HEK293 (cell line): Measurements from ENCODE around the gene NAGPA.

Experiments
- CTCF ChIA-PET: fragments of 350-600 bp; formaldehyde crosslinking; extraction: SDS; loops from one replicate; lab custom pipeline; 2021; ENCODE audit warnings: antibody characterized with exemption; lab: Yijun Ruan, JAX
- POLR2A ChIA-PET: fragments of 300-600 bp; formaldehyde crosslinking; extraction: SDS; loops from one replicate; lab custom pipeline; 2020; ENCODE audit warnings: antibody characterized with exemption, inconsistent platforms; lab: Yijun Ruan, JAX
- H3K27ac ChIP-seq: fragments of 200-500 bp; sonication (Bioruptor generic); 2 replicates; pipeline ENCODE4 v1.5.1; 2014; ENCODE audit warnings: low read depth, low read length, control low read depth, inconsistent platforms; ENCODE audit errors: extremely low read depth
- H3K36me3 ChIP-seq, 2 experiments: fragments of 200-500 bp in 1 of 2; sonication (Bioruptor generic) in 1 of 2; 1 replicate in 1 of 2; 2 replicates in 1 of 2; pipeline ENCODE4 v1.5.1; 2014 to 2017; ENCODE audit warnings: inconsistent platforms in 2 of 2, low read length in 2 of 2; ENCODE audit not compliant: control insufficient read depth in 2 of 2, insufficient read depth in 1 of 2
- H3K4me1 ChIP-seq: fragments of 200-500 bp; sonication (Bioruptor generic); 2 replicates; pipeline ENCODE4 v1.5.1; 2014; ENCODE audit warnings: mild to moderate bottlenecking, low read length, inconsistent platforms; ENCODE audit not compliant: control insufficient read depth, insufficient read depth
- H3K4me3 ChIP-seq: 2 replicates; pipeline ENCODE4 v1.5.1; 2011; ENCODE audit warnings: low read depth, mild to moderate bottlenecking, control low read depth, low read length, moderate library complexity
- H3K9me3 ChIP-seq: fragments of 200-500 bp; sonication (Bioruptor generic); 2 replicates; pipeline ENCODE4 v1.5.1; 2014; ENCODE audit warnings: low read depth, low read length, inconsistent platforms; ENCODE audit not compliant: control insufficient read depth, insufficient read depth
- MEIS1 ChIP-seq: sonication (generic); formaldehyde crosslinking; IDR thresholded peaks from 2 replicates; pipeline ENCODE4 v1.8.1; 2022; ENCODE audit warnings: missing genetic modification reagents, mild to moderate bottlenecking, borderline replicate concordance
- SCRT2 ChIP-seq: fragments of 450-650 bp; formaldehyde crosslinking; IDR thresholded peaks from 2 replicates; pipeline ENCODE4 v1.5.1; 2016; ENCODE audit warnings: missing biosample characterization, missing genetic modification characterization
- ZBTB10 ChIP-seq: fragments of 450-650 bp; formaldehyde crosslinking; IDR thresholded peaks from 2 replicates; pipeline ENCODE4 v1.5.1; 2016; ENCODE audit warnings: missing biosample characterization, missing genetic modification characterization
- ZBTB17 ChIP-seq: fragments of 450-650 bp; formaldehyde crosslinking; IDR thresholded peaks from 2 replicates; pipeline ENCODE4 v1.5.1; 2016; ENCODE audit warnings: missing biosample characterization, missing genetic modification characterization
- ZFP69B ChIP-seq: fragments of 450-650 bp; formaldehyde crosslinking; IDR thresholded peaks from 2 replicates; pipeline ENCODE4 v1.5.1; 2016; ENCODE audit warnings: missing biosample characterization, missing genetic modification characterization
- ZNF114 ChIP-seq: fragments of 450-650 bp; formaldehyde crosslinking; IDR thresholded peaks from 2 replicates; pipeline ENCODE4 v1.5.0; 2017; ENCODE audit warnings: missing biosample characterization, missing genetic modification characterization
- ZNF211 ChIP-seq: fragments of 450-650 bp; formaldehyde crosslinking; IDR thresholded peaks from 2 replicates; pipeline ENCODE4 v1.5.1; 2016; ENCODE audit warnings: low read depth, missing biosample characterization, missing genetic modification characterization
- ZNF514 ChIP-seq: fragments of 450-650 bp; formaldehyde crosslinking; IDR thresholded peaks from 2 replicates; pipeline ENCODE4 v1.5.1; 2016; ENCODE audit warnings: missing biosample characterization, missing genetic modification characterization
- ZNF596 ChIP-seq: fragments of 450-650 bp; IDR thresholded peaks from 2 replicates; pipeline ENCODE4 v1.5.0; 2018; ENCODE audit warnings: missing biosample characterization, mild to moderate bottlenecking, missing genetic modification characterization, moderate library complexity
- ZNF624 ChIP-seq: fragments of 450-650 bp; formaldehyde crosslinking; IDR thresholded peaks from 2 replicates; pipeline ENCODE4 v1.5.1; 2017; ENCODE audit warnings: missing biosample characterization, missing genetic modification characterization
- ZNF747 ChIP-seq: fragments of 450-650 bp; formaldehyde crosslinking; IDR thresholded peaks from 2 replicates; pipeline ENCODE4 v1.5.1; 2016; ENCODE audit warnings: missing biosample characterization, missing genetic modification characterization
- ZNF768 ChIP-seq: fragments of 450-650 bp; formaldehyde crosslinking; IDR thresholded peaks from 2 replicates; pipeline ENCODE4 v1.5.1; 2018; ENCODE audit warnings: missing biosample characterization, mild to moderate bottlenecking, missing genetic modification characterization
- ZNF785 ChIP-seq: fragments of 450-650 bp; formaldehyde crosslinking; IDR thresholded peaks from 2 replicates; pipeline ENCODE4 v1.5.1; 2016; ENCODE audit warnings: missing biosample characterization, missing genetic modification characterization
- ZNF792 ChIP-seq: fragments of 450-650 bp; formaldehyde crosslinking; IDR thresholded peaks from 2 replicates; pipeline ENCODE4 v1.5.1; 2016; ENCODE audit warnings: missing biosample characterization, missing genetic modification characterization
- ZSCAN30 ChIP-seq: fragments of 450-650 bp; IDR thresholded peaks from 2 replicates; pipeline ENCODE4 v1.5.1; 2018; ENCODE audit warnings: missing biosample characterization, mild to moderate bottlenecking, missing genetic modification characterization, moderate library complexity
- ZXDB ChIP-seq: fragments of 450-650 bp; formaldehyde crosslinking; IDR thresholded peaks from 2 replicates; pipeline ENCODE4 v1.5.1; 2016; ENCODE audit warnings: missing biosample characterization, missing genetic modification characterization
- TF ChIP-seq, protein P1 (sequence below): fragments of 450-650 bp; formaldehyde crosslinking; IDR thresholded peaks from 2 replicates; pipeline ENCODE4 v1.5.1; 2016; ENCODE audit warnings: missing biosample characterization, missing genetic modification characterization, borderline replicate concordance

Gene NAGPA

GRCh38 chr16:5003828-5004227, 29.9 kb downstream of the NAGPA start:
- CTCF ChIA-PET, result interaction anchor here (0.7 to 1.0 kb wide), 2 partner anchors 9 to 11 kb away, joined by 3 to 5 read pairs; no protein-coding TSS in a partner anchor
- POLR2A ChIA-PET, result no interaction called here

DNA sequence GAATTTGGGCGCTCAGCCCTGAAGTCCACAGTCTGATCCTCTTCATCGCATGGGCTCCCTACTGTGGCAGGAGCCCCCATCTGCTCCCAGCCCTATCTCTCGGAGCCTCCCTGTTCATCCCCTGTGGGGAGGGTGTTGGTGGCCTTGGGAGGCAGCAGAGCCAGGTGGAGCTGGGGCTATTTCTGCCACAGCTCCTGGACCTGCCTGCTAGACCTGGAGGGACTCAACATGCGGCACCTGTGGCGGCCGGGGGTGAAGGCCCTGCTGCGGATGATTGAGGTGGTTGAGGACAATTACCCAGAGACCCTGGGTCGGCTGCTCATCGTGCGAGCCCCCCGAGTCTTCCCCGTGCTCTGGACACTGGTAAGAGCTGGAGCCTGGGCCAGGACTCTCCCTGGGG, 30.5 kb downstream of the NAGPA start:
- Histone ChIP-seq H3K4me1 (no peaks in the 10 kb centered on the region), H3K9me3 (no peaks in the 10 kb centered on the region), H3K36me3 (no peaks in the 10 kb centered on the region), H3K4me3 (no peak overlapping the region), H3K27ac (no peak overlapping the region)
- CTCF ChIA-PET, result interaction anchor here (0.7 kb wide), 1 partner anchor 9 kb away, joined by 5 read pairs; no protein-coding TSS in a partner anchor
- TF ChIP-seq ZXDB (tag by site-specific recombination) (no peak), ZNF514 (tag by site-specific recombination) (no peak), ZNF114 (no peak), ZNF792 (tag by site-specific recombination) (no peak), ZSCAN30 (no peak), ZNF596 (tag by site-specific recombination) (no peak), SCRT2 (tag by site-specific recombination) (no peak)
- TF ChIP-seq, protein P1, sequence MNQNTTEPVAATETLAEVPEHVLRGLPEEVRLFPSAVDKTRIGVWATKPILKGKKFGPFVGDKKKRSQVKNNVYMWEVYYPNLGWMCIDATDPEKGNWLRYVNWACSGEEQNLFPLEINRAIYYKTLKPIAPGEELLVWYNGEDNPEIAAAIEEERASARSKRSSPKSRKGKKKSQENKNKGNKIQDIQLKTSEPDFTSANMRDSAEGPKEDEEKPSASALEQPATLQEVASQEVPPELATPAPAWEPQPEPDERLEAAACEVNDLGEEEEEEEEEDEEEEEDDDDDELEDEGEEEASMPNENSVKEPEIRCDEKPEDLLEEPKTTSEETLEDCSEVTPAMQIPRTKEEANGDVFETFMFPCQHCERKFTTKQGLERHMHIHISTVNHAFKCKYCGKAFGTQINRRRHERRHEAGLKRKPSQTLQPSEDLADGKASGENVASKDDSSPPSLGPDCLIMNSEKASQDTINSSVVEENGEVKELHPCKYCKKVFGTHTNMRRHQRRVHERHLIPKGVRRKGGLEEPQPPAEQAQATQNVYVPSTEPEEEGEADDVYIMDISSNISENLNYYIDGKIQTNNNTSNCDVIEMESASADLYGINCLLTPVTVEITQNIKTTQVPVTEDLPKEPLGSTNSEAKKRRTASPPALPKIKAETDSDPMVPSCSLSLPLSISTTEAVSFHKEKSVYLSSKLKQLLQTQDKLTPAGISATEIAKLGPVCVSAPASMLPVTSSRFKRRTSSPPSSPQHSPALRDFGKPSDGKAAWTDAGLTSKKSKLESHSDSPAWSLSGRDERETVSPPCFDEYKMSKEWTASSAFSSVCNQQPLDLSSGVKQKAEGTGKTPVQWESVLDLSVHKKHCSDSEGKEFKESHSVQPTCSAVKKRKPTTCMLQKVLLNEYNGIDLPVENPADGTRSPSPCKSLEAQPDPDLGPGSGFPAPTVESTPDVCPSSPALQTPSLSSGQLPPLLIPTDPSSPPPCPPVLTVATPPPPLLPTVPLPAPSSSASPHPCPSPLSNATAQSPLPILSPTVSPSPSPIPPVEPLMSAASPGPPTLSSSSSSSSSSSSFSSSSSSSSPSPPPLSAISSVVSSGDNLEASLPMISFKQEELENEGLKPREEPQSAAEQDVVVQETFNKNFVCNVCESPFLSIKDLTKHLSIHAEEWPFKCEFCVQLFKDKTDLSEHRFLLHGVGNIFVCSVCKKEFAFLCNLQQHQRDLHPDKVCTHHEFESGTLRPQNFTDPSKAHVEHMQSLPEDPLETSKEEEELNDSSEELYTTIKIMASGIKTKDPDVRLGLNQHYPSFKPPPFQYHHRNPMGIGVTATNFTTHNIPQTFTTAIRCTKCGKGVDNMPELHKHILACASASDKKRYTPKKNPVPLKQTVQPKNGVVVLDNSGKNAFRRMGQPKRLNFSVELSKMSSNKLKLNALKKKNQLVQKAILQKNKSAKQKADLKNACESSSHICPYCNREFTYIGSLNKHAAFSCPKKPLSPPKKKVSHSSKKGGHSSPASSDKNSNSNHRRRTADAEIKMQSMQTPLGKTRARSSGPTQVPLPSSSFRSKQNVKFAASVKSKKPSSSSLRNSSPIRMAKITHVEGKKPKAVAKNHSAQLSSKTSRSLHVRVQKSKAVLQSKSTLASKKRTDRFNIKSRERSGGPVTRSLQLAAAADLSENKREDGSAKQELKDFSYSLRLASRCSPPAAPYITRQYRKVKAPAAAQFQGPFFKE (tag by site-specific recombination), result no peak
- POLR2A ChIA-PET, result no interaction called here

More at GRCh38 chr16:5003828-5004227, 29.9 kb downstream of the NAGPA start:
- H3K4me3 ChIP-seq, result no peak overlapping the region
- TF ChIP-seq MEIS1, result no peak
- no peak for TF ChIP-seq ZNF211 (tag by site-specific recombination)
- TF ChIP-seq ZFP69B, result no peak
- TF ChIP-seq ZNF624, result no peak
- no peak for TF ChIP-seq ZBTB17 (tag by site-specific recombination)
- TF ChIP-seq ZNF785 (tag by site-specific recombination), result no peak
- TF ChIP-seq ZNF747, result no peak
- TF ChIP-seq, all 188 proteins: peak for 0
- Histone ChIP-seq H3K4me1 (no peaks in the 10 kb centered on the region), H3K9me3 (no peaks in the 10 kb centered on the region), H3K27ac (no peak overlapping the region), H3K36me3 (no peaks in the 10 kb centered on the region)

DNA sequence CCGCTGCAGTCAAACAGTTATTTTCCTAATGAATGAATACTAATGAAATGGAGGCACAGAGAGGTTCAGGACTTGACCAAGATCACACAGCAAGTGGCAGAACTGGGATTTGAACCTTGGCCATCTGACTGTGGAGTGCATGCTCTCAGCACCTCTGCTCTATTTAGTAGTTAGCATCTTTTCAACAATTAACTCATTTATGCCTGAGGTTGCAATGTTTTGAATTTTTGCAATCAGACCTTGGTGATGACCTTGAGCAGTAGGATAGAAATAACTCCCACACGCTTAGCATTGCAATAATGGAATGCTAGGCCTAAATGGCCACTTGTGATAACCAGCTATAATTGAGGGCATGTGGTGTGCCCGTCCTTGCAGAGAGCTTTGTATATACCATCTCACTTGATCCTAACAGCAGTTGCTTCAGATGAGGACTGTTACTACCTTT, 31.0 kb downstream of the NAGPA start:
- Histone ChIP-seq H3K36me3 (no peaks in the 10 kb centered on the region), H3K4me3 (no peak overlapping the region), H3K9me3 (no peaks in the 10 kb centered on the region), H3K4me1 (no peaks in the 10 kb centered on the region), H3K27ac (no peak overlapping the region)
- CTCF ChIA-PET, result no interaction called here
- TF ChIP-seq ZNF768 (tag by site-specific recombination), result peak; percentile 57; the same call in 1 of the 2 replicates
- TF ChIP-seq ZBTB10 (tag by site-specific recombination), result no peak
- POLR2A ChIA-PET, result no interaction called here
